Ureter (tissue), 1 donor: ENCODE measurements around the gene TTC39A. TPM values are rescaled to one million over a fixed set of nuclear protein-coding genes. Genes with fewer than 3 reads are reported as not detected.
"Not testable (repeated sequence)": the region's sequence is repeated elsewhere in the genome, so short reads cannot be mapped to it uniquely, and the experiment has no call there.

ENCODE experiments used
- DNase-seq: peaks from one replicate; pipeline ENCODE4 v3.0.0-alpha.2; 2020; ENCODE audit warnings: low spot score
- total RNA-seq: library from RNA; stranded (reverse); gene quantifications from one replicate; pipeline ENCODE4 v1.2.4, GENCODE V29; 2023
- donor health status: DM: yes; HTN: yes; CAD: no.

Gene TTC39A
- total RNA-seq, 1 donor from 2014 or later: 36.3 TPM

DNA sequence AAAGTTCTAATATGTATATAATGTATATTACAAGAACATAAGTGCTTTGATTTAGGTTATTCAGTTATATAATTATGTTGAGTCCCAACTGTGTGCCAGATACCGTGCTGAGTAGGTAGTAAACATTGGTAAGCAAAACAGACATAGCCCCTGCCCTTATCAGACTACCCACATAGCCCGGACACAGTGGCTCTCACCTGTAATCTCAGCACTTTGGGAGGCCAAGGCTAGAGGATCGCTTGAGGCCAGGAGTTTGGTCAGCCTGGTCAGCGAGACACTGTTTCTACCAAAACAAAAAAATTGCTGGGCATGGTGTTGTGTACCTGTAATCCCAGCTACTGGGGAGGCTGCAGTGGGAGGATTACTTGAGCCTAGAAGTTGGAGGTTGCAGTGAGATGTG is 63.6 kb downstream of the TTC39A start:
- no peak for DNase-seq

DNA sequence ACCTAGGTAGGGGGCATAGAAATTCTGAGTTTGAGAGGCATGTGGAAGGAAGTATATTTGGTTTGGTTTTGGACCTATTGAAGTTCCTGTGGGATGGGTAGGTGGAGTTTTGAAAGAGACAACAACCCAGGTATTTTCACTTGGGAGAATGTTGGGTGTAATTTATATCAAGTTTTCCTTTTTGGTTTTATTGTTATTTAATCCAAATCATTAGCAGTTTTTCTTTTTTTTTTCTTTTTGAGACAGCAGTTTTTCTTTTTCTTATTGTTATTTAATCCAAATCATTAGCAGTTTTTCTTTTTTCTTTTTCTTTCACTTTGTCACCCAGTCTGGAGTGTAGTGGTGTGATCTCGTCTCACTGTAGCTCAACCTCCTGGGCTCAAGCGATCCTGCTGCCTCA is 64.2 kb downstream of the TTC39A start:
- no peak for DNase-seq

DNA sequence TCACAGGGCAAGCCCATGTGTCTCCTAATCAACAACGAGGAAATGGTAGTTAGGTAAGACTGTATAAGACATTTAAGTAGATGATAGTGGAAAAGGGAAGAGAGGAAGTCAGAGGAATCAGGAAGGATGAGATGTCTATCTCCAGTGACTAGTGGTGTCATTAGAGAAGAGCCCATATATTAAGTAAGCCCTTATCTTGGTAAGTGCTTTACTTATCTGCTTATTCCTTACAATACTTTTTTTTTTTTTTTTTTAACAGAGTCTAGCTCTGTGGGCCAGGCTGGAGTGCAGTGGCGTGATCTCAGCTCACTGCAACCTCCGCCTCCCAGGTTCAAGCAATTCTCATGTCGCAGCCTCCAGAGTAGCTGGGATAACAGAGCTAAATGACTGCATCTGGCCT is 64.7 kb downstream of the TTC39A start:
- no peak for DNase-seq

DNA sequence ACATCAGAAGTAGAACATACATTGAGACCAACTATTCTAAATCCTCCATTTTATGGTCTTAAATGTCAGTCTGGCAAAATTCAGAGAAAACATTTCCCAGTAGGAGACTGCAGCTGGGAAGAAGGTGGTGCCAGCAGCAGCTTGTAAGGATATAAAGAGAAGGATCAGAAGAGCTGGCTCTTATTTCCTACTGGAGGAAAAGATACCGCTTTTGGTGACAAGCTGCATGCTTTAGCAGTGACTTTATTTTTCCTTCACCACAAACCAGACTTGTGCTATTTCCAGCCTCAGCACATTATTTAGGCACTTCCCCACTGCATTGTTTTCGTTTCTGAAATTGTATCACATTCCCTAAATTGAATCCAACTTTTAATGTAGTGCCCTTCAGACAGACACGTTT is 65.9 kb downstream of the TTC39A start:
- DNase-seq: no peak

DNA sequence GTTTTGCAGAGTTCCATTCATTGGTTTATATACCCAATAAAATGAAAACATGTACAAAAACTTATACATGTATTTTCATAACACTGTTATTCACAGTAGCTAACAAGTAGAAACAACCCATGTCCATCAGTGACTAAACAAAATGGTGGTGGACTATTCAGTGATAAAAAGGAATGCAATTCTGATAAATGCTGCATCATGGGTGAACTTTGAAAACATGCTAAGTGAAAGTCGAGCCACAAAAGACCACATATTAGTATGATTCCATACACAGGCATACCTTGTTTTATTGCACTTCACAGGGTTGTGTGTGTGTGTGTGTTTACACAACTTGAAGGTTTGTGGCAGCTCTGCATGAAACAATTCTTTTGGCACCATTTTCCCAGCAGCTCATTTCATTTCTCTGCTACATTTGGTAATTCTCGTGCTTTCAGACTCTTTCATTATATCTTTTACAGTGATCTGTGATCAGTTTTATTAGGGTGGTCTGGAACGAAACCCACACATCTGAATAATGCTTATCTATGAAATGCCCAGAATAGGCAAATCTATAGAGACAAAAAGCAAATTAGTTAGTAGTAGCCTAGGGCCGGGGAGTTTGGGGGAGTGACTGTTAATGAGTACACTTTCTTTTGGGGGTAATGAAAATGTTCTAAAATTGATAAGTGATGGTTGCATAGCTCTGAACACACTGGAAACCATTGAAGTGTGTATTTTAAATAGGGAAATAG is 67.0 kb downstream of the TTC39A start:
- DNase-seq: no peak

DNA sequence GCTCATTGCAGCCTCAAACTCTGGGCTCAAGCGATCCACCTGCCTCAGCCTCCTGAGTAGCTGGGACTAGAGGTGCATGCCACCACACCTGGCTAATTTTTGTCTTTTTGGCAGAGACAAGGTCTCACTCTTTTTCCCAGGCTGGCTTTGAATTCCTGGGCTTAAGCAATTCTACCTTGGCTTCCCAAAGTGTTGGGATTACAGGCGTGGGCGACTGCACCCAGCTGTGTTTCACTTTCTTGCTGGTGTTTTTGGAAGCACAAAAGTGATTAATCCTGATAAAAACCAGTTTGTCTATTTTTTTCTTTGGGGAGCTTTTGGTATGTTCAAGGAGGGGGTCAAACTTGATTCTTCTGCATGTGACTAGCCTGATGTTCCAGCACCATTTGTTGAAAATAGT is 75.0 kb downstream of the TTC39A start:
- DNase-seq: no peak

DNA sequence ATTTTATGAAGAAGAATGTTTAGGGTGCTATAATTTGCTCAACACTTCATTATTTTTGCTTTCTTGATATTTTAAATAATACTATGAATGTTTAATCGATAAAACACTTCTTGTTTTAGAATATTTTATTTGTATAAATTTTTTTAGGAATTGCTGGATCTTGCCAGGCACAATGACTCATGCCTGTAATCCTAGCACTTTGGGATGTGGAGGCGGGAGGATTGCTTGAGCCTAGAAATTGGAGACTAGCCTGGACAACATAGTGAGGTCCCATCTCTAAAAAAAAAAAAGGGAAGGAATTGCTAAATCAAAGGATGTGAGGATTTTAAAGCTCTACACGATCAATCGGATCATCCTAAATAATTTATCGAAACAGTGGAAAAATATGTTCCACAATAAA is 76.7 kb downstream of the TTC39A start:
- DNase-seq: no peak

DNA sequence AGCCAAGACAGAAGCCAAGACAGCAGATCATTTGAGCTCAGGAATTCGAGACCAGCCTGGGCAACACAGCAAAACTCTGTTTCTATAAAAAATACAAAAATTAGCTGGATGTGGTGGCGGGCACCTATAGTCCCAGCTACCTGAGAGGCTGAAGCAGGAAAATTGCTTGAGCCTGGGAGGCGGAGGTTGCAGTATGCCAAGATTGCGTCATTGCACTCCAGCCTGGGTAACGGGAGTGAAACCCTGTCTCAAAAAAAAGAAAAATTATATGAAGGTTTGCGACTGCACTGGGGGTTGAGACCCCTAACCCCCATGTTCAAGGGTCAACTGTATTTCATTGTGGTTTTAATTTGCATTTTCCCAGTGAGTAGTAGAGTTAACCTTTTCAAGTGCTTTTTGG is 78.0 kb downstream of the TTC39A start:
- no peak for DNase-seq

DNA sequence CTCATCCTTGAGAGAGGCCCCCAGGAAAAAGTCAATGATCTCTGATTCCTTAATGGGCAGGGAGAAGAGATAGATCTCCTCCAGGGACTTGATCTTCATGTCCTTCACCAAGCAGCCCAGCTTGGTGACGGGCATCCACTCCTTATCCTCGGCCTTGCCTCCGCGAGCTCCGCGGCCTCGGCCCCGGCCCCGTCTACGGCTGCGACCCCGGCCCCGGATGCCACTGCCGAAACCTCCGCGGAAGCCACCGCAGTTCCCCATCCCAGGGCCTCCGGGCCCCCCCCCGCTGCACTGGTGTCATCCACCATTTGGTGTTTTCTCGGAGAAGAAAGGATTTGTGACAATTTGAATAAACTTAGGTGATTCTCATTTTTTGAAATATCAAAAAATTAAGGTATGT is 79.2 kb downstream of the TTC39A start:
- not testable (repeated sequence) for DNase-seq

DNA sequence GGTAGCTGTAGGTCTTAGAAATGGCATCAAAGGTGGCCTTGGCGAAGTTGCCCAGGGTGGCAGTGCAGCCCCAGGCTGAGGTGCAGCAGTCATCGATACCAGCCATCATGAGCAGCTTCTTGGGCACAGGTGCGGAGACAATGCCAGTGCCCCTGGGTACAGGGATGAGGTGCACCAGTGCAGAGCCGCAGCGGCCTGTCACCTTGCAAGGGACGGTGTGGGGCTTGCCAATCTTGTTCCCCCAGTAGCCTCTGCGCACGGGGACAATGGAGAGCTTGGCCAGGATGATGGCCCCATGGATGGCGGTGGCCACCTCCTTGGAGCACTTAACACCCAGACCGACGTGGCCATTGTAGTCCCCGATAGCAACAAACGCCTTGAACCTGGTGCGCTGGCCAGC is 79.6 kb downstream of the TTC39A start:
- DNase-seq: not testable (repeated sequence)

DNA sequence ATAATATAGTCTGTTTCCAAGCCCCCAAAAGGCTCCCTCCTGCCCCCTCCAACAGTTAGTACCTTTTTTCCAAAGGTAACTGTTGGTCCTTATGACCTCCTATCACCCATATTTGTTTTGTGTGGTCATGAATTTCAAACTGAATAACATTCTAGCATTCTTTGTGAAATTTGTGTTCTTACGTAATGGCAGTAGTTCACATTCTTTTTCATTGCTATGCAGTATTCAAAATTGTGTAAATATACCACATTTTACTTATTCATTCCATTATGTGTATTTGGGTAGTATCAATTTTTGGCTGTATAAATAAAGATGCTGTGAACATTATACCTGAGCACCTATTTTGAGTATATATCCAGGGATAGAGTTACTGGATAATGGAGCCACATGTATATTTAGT is 80.9 kb downstream of the TTC39A start:
- DNase-seq: no peak

DNA sequence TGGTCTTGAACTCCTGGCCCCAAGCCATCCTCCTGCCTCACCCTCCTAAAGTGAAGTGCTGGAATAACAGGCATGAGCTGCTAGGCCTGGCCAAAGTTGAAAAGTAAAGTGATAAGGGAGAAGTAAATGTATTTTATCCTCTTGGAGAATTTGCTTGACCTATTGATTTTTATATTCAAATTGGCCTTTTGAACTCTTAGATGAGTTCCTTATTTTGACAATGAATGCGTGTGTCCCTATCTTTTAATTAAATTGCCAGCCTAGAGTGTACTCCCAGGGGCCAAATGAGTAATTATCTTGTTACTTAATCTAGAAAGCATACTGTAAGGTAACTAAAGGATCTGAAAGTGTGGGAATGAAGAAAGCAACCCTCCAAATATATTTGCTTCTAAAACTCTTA is 82.9 kb downstream of the TTC39A start:
- DNase-seq: no peak

DNA sequence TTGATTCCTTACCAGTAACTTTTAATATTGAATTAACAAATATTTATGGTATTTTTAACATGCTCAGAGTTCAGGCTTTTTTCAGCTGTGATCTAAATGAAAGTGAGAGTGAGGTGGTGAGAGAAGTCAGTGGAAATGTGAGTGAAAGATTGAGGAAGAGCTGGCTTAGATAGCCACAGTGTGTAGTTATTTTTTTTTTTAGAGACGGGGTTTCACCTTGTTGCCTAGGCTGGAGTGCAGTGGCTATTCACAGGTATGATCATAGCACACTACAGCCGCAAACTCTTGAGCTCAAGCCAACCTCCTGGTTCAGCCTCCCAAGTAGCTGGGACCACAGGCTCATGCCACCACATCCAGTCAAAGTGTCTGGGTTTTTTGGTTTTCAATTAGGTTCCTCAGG is 83.3 kb downstream of the TTC39A start:
- no peak for DNase-seq

DNA sequence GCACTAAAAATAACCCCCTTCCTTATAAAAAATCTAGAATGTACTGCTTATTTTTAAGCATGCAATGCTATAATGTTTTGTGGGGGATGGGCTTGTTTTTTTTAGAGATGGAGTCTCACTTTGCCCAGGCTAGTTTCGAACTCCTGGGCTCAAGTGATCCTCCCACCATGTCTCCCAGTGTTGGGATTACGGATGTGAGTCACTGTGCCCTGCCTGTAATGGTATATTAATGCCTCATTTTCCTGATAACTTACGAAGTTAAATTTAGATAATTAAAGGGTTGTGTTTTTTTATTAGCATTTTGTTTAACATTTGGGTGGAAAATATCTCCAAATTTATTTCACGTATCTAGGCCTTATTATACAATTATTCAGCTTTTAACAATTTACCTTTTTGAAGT is 87.8 kb downstream of the TTC39A start:
- DNase-seq: no peak

DNA sequence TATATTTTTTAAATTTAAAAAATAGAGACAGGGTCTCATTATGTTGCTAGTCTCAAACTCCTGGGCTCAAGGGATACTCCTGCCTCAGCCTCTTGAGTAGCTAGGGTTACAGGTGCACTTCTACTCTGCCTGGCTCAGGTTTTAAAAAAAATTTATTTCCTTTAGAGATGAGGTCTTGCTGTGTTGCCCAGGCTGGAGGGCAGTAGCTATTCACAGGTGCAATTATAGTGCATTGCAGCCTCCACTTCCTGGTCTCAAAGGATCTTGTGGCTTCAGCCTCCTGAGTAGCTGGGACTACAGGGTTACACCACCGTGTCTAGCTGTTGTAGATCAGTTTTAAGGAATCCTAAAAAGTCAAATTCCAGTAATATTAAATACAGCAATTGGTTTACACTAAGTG is 89.2 kb downstream of the TTC39A start:
- DNase-seq: no peak

DNA sequence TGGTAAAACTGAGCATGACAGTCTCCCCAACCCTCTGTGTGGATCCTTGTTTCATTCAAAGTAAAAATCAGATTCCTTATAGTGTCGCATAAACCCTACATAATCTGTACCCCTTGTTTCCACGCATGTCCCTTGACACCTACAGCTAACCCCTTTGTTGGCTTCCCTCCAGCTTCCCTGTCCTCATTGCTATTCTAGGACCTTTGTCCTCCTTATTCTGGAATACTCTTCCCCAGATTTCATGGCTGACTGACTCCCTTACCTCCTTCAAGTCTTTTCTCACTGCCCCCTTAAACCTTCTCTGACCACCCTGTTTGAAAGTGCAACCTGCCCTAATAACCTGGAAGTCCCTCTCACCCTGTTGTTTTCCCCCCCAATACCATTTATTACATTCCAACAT is 90.3 kb downstream of the TTC39A start:
- no peak for DNase-seq

DNA sequence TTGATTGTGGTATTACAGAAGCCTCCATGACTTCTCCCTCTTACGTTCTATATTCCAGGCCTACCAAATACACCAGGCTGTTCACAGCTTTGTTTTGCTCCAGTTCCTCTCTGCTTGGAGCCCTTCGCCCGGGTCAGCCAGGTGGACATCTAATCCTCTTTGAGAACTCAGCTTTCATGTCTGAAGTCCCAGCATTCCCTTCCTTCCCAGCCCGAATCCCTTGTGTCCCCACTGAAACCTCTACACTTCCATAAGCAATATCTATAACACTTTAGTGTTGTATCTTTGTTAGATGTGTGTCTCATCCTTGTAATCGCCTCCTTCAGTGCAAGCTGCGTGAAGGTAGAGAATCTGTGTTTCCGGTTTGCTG is 92.3 kb downstream of the TTC39A start:
- no peak for DNase-seq

DNA sequence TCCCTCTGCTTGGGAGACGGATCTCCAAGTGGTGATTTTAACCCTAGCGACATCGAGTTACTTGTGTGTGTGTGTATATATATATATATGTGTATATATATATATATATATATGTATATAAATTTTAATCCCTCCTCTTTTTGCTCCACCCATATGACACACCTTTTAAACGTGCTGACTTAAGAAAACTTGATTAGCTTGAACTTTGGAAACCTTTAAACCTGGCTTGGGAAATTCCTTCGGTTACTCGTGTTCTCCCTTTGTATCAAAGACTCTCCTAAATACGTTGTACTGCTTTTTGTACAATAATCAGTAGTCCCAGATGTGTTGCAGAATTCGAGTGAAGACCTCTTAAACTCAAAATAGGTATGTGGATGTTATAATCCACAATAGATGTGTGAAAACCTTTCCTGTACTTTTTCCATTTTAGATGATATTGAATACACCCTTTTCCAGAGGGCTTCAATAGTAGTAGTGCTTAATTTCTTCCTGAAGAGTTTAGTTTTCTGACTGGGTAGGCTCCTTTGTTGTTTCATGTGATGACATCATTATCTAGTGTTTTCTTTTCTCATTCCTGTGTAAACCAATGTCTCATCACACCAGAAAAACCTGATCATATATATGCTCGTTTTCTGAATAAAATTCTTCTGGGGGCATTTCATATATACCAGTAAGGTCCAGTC is 92.9 kb downstream of the TTC39A start:
- DNase-seq: no peak

Other genes with a start within 250 kb of the TTC39A start
- gene C1orf185, start 228.3 kb downstream of the TTC39A start, total RNA-seq: not detected
- 124 TPM for gene RNF11, start 94.3 kb downstream of the TTC39A start, total RNA-seq
- 86.2 TPM for gene EPS15, start 188.7 kb upstream of the TTC39A start, total RNA-seq